ENCODE measurements around the gene STAT5B. TPM values are rescaled to one million over a fixed set of nuclear protein-coding genes. Genes with fewer than 3 reads are reported as not detected.
"Not testable (repeated sequence)": the region's sequence is repeated elsewhere in the genome, so short reads cannot be mapped to it uniquely, and the experiment has no call there.

STAT5B gene
- total and polyA plus RNA-seq, 10 donors: 26.4 to 171 (median 101) TPM

- Histone ChIP-seq H3K36me3 (no peaks in the 10 kb centered on the region), H3K9me3 (no peaks in the 10 kb centered on the region), H3K27ac (no peak overlapping the region), H3K27me3 (replicated peaks in 1 of 7) (no peaks in the 10 kb centered on the region), H3K4me3 (no peak overlapping the region), H3K4me1 (peaks cover 0 to 60% (median 13%) of the 10 kb centered on the region in 6 donors)
- WGBS, 5 donors: 79 to 94% (median 91%) methylated on average over 5 of the region's 5 CpGs
- TF ChIP-seq, protein P1, sequence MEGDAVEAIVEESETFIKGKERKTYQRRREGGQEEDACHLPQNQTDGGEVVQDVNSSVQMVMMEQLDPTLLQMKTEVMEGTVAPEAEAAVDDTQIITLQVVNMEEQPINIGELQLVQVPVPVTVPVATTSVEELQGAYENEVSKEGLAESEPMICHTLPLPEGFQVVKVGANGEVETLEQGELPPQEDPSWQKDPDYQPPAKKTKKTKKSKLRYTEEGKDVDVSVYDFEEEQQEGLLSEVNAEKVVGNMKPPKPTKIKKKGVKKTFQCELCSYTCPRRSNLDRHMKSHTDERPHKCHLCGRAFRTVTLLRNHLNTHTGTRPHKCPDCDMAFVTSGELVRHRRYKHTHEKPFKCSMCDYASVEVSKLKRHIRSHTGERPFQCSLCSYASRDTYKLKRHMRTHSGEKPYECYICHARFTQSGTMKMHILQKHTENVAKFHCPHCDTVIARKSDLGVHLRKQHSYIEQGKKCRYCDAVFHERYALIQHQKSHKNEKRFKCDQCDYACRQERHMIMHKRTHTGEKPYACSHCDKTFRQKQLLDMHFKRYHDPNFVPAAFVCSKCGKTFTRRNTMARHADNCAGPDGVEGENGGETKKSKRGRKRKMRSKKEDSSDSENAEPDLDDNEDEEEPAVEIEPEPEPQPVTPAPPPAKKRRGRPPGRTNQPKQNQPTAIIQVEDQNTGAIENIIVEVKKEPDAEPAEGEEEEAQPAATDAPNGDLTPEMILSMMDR (IDR thresholded peaks at IDR 0.05 in 8 of 11, conservative IDR thresholded peaks at IDR 0.05 in 3 of 11): no peak
- TF ChIP-seq POLR2A (IDR thresholded peaks at IDR 0.05) (no peak), POLR2AphosphoS5 (IDR thresholded peaks at IDR 0.05) (no peak)
- no peak for DNase-seq
- intact Hi-C loops (cut with DNase I; ENCODE audit: low total_unique reads): no loop called here
These were observed 36.0 kb downstream of the STAT5B start for GRCh38 chr17:42240201-42240600.

- H3K4me3 ChIP-seq; H3K9me3 ChIP-seq; H3K27me3 ChIP-seq (replicated peaks in 1 of 7); H3K36me3 ChIP-seq; intact Hi-C loops (cut with DNase I; ENCODE audit: low total_unique reads); DNase-seq; H3K27ac ChIP-seq: not testable (repeated sequence)
- WGBS, 5 donors: 87 to 93% (median 91%) methylated on average over 7 of the region's 7 CpGs
- H3K4me1 ChIP-seq: peaks cover 0 to 62% (median 13%) of the 10 kb centered on the region in 6 donors
These were observed 36.6 kb downstream of the STAT5B start for GRCh38 chr17:42239576-42239975.

GRCh38 chr17:42236760-42237159, 39.4 kb downstream of the STAT5B start:
- intact Hi-C loops (cut with DNase I; ENCODE audit: low total_unique reads): no loop called here
- Histone ChIP-seq H3K36me3 (peaks cover 0 to 2% (median 0%) of the 10 kb centered on the region in 6 donors), H3K27ac (no peak overlapping the region), H3K9me3 (no peaks in the 10 kb centered on the region), H3K4me1 (peaks cover 0 to 43% (median 3%) of the 10 kb centered on the region in 6 donors), H3K27me3 (replicated peaks in 1 of 7) (no peaks in the 10 kb centered on the region), H3K4me3 (no peak overlapping the region)
- no peak for DNase-seq
- TF ChIP-seq POLR2A (IDR thresholded peaks at IDR 0.05) (no peak), POLR2AphosphoS5 (IDR thresholded peaks at IDR 0.05) (no peak)
- TF ChIP-seq, protein P1 (IDR thresholded peaks at IDR 0.05 in 8 of 11, conservative IDR thresholded peaks at IDR 0.05 in 3 of 11): no peak
- WGBS, 5 donors: 93 to 96% (median 94%) methylated on average over 7 of the region's 7 CpGs

- WGBS, 5 donors: 65 to 82% (median 76%) methylated on average over 2 of the region's 2 CpGs
- Histone ChIP-seq H3K4me3 (no peak overlapping the region), H3K9me3 (no peaks in the 10 kb centered on the region), H3K4me1 (peaks cover 0 to 40% (median 4%) of the 10 kb centered on the region in 6 donors), H3K36me3 (peaks cover 0 to 24% (median 3%) of the 10 kb centered on the region in 6 donors), H3K27me3 (replicated peaks in 1 of 7) (no peaks in the 10 kb centered on the region), H3K27ac (no peak overlapping the region)
- intact Hi-C loops (cut with DNase I; ENCODE audit: low total_unique reads): no loop called here
- TF ChIP-seq POLR2AphosphoS5 (IDR thresholded peaks at IDR 0.05) (no peak), POLR2A (IDR thresholded peaks at IDR 0.05) (no peak)
- TF ChIP-seq, protein P1 (IDR thresholded peaks at IDR 0.05 in 8 of 11, conservative IDR thresholded peaks at IDR 0.05 in 3 of 11): no peak
- DNase-seq: no peak
These were observed 42.2 kb downstream of the STAT5B start for GRCh38 chr17:42233994-42234393.

DNA sequence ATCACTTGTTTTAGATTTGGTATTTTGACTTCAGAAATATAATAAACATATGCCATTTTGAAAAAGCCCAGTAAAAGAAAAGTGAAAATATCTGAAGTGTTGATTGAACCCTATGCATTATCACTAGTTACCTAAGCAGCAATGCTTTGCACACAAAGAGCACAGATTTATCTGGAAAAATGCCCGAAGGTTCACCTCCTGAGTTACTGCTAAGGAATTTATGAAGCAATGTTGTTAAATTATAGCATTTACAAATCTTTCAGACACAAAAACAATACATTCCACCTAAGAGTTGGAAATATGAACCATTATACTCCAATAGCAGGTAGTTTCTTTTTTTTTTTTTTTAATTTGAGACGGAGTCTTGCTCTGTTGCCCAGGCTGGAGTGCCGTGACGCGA, 43.0 kb downstream of the STAT5B start:
- H3K27ac ChIP-seq: no peak overlapping the region
- intact Hi-C loops (cut with DNase I; ENCODE audit: low total_unique reads): no loop called here
- H3K27me3 ChIP-seq (replicated peaks in 1 of 7): no peaks in the 10 kb centered on the region
- TF ChIP-seq POLR2AphosphoS5 (IDR thresholded peaks at IDR 0.05) (no peak), POLR2A (IDR thresholded peaks at IDR 0.05) (no peak)
- TF ChIP-seq, protein P1 (IDR thresholded peaks at IDR 0.05 in 8 of 11, conservative IDR thresholded peaks at IDR 0.05 in 3 of 11): no peak
- no peaks in the 10 kb centered on the region for H3K9me3 ChIP-seq
- H3K4me1 ChIP-seq: peaks cover 0 to 40% (median 8%) of the 10 kb centered on the region in 6 donors
- no peak overlapping the region for H3K4me3 ChIP-seq
- H3K36me3 ChIP-seq: peaks cover 0 to 32% (median 4%) of the 10 kb centered on the region in 6 donors
- DNase-seq: no peak
- 90 to 99% (median 96%) methylated on average over 5 of the region's 5 CpGs for WGBS, 5 donors
